ENCODE results near the gene CACFD1. TPM values are rescaled to one million over a fixed set of nuclear protein-coding genes. Genes with fewer than 3 reads are reported as not detected.

Gene CACFD1
- total and polyA plus RNA-seq, 11 donors: 8.0 to 21.9 (median 11.6) TPM

DNA sequence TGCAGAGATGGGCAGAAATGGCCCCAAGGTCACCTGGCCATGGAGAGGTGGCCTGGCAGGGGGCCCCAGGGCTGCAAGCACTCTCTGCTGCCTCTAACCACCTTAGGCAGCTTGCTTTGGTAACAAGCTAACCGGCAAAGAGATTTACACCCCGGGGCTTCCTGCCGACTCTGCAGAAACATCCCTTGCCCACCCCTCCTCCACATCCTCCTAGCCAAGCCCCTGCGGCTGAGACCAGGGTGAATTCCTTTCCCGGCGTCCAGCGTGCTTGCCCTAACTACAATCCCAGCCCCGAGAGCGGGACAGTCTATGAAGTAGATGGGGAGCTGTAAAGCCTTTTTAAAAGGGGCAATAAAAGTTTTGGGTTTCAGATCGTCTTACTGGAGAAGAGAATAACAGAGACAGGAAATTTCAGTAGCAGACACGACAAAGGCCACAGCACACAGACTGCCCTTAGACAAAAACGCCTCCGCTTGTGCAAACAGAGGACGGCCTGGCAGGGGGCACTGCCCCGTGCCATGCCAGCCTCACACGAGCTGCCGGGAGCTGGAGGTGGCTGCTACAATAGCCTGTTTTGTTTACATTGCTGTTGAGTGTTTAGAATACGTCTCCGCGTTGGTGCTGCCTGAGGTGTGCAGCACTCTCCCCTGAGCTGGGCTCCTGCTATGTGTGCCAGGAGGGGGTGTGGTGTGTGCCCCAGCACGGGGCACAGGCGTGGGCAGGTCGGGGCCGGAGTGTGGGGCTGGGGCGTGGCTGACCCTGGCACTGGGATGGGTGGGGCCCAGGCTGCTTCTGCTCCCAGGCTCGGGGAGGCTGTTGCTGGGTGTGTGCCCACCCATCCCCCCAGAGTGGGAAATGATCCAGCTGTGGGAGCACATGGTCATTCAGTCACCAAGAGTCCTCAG is 49.7 kb downstream of the CACFD1 start:
- H3K27me3 ChIP-seq: no peaks in the 10 kb centered on the region
- intact Hi-C loops (cut with DNase I): no loop called here
- WGBS, 4 donors: 13 to 22% (median 19%) methylated on average over 19 to 26 of the region's 26 CpGs
- DNase-seq: peak in 2 of 5 donors; percentile 31 to 44
- no peak overlapping the region for H3K4me3 ChIP-seq
- peak in 1 of 4 donors; percentile 9 for ATAC-seq
- H3K27ac ChIP-seq: no peak overlapping the region
- TF ChIP-seq, protein P1, sequence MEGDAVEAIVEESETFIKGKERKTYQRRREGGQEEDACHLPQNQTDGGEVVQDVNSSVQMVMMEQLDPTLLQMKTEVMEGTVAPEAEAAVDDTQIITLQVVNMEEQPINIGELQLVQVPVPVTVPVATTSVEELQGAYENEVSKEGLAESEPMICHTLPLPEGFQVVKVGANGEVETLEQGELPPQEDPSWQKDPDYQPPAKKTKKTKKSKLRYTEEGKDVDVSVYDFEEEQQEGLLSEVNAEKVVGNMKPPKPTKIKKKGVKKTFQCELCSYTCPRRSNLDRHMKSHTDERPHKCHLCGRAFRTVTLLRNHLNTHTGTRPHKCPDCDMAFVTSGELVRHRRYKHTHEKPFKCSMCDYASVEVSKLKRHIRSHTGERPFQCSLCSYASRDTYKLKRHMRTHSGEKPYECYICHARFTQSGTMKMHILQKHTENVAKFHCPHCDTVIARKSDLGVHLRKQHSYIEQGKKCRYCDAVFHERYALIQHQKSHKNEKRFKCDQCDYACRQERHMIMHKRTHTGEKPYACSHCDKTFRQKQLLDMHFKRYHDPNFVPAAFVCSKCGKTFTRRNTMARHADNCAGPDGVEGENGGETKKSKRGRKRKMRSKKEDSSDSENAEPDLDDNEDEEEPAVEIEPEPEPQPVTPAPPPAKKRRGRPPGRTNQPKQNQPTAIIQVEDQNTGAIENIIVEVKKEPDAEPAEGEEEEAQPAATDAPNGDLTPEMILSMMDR (IDR thresholded peaks at IDR 0.05): no peak
- TF ChIP-seq POLR2A (IDR thresholded peaks at IDR 0.05): no peak
- H3K36me3 ChIP-seq: no peaks in the 10 kb centered on the region
- no peaks in the 10 kb centered on the region for H3K9me3 ChIP-seq
- peaks cover 0 to 52% (median 32%) of the 10 kb centered on the region in 12 donors for H3K4me1 ChIP-seq

DNA sequence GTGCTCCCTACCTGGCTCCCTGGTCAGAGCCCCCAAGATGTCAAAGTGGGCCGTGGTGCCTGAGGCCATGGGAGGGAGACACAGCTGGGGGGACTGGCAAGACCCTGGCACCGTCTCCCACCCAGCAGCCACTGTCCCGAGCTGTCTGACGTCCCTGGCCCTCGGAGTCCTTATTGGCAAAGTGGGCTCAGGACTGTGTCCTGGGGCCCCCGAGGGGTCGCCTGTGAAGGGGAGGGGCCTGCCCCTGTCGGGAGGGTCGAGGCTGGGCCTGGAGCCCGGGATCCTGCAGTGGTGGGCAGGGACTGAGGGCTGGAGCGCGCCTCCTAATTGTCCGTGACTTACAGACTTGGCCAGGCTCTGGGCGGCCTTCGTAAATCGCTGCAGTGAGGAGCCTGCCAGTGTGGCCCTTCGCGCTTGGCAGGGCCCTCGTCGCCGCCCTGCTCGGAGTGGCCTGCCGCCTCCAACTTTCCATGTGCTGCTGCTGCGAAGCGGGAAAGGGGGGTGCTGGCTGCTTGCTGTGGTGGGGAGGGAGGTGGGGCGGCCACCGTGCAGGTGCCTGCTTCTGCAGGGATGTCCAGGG is 51.2 kb downstream of the CACFD1 start:
- H3K9me3 ChIP-seq: no peaks in the 10 kb centered on the region
- intact Hi-C loops (cut with DNase I): no loop called here
- peak in 2 of 5 donors; percentile 20 to 56 for DNase-seq
- no peak overlapping the region for H3K27ac ChIP-seq
- H3K36me3 ChIP-seq: no peaks in the 10 kb centered on the region
- WGBS, 4 donors: 85 to 94% (median 93%) methylated on average over 16 to 27 of the region's 27 CpGs
- no peaks in the 10 kb centered on the region for H3K27me3 ChIP-seq
- ATAC-seq: no peak
- H3K4me3 ChIP-seq: no peak overlapping the region
- H3K4me1 ChIP-seq: peaks cover 0 to 48% (median 27%) of the 10 kb centered on the region in 12 donors
- TF ChIP-seq, protein P1 (IDR thresholded peaks at IDR 0.05): no peak
- TF ChIP-seq POLR2A (IDR thresholded peaks at IDR 0.05): no peak

DNA sequence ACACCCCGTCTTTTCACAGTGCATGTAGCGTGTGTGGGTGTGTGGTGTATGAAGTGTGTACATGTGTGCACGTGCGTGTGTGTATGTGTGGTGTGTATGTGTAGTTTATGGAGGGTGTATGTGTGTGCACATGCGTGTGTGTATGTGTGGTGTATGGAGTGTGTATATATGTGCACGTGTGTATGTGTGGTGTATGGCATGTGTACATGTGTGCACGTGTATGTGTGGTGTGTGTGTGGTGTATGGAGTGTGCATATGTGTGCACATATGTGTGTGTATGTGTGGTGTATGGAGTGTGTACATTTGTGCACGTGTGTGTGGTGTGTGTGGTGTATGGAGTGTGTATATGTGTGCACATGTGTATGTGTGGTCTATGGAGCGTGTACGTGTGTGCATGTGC is 51.8 kb downstream of the CACFD1 start:
- WGBS, 4 donors: 84 to 93% (median 88%) methylated on average over 10 of the region's 10 CpGs
- ATAC-seq: no peak
- no peaks in the 10 kb centered on the region for H3K9me3 ChIP-seq
- H3K36me3 ChIP-seq: no peaks in the 10 kb centered on the region
- H3K27ac ChIP-seq: no peak overlapping the region
- intact Hi-C loops (cut with DNase I): no loop called here
- DNase-seq: peak in 1 of 5 donors; percentile 1
- no peak for TF ChIP-seq POLR2A (IDR thresholded peaks at IDR 0.05)
- TF ChIP-seq, protein P1 (IDR thresholded peaks at IDR 0.05): no peak
- H3K4me3 ChIP-seq: no peak overlapping the region
- no peaks in the 10 kb centered on the region for H3K27me3 ChIP-seq
- peaks cover 0 to 42% (median 23%) of the 10 kb centered on the region in 12 donors for H3K4me1 ChIP-seq

Measured in heart left ventricle (tissue), 16 donors.